NCI-H2227 treated with DMSO at 0.1 percent for 48 hours (cell line): ENCODE data around the gene HEATR1.
"Not testable (repeated sequence)": the region's sequence is repeated elsewhere in the genome, so short reads cannot be mapped to it uniquely, and the experiment has no call there.

Experiments used
- DNase-seq: peaks from one replicate; lab custom pipeline; 2025; lab: John Stamatoyannopoulos, UW

The HEATR1 gene, protein sequence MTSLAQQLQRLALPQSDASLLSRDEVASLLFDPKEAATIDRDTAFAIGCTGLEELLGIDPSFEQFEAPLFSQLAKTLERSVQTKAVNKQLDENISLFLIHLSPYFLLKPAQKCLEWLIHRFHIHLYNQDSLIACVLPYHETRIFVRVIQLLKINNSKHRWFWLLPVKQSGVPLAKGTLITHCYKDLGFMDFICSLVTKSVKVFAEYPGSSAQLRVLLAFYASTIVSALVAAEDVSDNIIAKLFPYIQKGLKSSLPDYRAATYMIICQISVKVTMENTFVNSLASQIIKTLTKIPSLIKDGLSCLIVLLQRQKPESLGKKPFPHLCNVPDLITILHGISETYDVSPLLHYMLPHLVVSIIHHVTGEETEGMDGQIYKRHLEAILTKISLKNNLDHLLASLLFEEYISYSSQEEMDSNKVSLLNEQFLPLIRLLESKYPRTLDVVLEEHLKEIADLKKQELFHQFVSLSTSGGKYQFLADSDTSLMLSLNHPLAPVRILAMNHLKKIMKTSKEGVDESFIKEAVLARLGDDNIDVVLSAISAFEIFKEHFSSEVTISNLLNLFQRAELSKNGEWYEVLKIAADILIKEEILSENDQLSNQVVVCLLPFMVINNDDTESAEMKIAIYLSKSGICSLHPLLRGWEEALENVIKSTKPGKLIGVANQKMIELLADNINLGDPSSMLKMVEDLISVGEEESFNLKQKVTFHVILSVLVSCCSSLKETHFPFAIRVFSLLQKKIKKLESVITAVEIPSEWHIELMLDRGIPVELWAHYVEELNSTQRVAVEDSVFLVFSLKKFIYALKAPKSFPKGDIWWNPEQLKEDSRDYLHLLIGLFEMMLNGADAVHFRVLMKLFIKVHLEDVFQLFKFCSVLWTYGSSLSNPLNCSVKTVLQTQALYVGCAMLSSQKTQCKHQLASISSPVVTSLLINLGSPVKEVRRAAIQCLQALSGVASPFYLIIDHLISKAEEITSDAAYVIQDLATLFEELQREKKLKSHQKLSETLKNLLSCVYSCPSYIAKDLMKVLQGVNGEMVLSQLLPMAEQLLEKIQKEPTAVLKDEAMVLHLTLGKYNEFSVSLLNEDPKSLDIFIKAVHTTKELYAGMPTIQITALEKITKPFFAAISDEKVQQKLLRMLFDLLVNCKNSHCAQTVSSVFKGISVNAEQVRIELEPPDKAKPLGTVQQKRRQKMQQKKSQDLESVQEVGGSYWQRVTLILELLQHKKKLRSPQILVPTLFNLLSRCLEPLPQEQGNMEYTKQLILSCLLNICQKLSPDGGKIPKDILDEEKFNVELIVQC (N-terminal part only)

DNA sequence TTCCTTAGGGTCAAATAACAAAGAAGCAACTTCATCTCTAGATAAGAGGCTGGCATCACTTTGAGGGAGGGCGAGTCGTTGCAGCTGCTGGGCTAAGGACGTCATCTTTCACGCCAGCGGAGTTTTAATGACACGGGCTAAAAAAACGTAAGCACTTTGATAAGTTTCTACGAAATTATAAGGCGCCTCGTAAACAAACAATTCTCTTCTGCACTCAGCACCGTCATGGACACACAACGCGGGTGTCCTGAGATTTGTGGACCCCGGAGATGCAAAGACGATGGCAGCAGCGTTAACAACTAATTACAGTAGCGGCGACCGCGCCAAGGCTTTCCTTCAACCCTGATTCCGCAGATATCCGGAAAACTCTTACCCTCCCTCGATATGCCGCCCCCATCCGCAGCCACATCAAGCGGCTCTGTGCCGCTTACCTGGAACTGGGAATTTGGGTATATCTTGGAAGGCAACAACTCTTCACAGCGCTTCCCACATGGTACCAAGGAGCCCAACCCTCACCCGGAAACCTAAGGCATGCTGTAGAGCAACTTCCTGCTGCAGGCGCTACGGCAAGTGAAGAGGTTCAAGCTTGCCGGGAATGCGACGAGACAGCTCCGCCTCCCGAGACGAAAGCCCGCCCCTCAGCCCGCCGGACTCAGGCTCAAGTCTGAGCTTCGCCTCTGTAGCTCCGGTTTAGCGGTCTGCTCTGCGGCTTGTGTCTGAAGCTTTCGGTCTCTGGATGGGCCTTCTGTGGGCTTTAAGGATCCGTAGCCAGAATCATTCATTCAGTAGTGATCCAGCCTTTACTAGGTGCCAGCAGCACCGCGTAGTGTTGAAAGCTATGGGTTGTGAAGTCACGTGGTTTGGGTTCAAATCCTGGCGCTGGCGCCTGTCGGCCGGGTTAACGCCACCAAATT, at the start of gene HEATR1:
Gene HEATR1, minus strand, starts transcription at position 526 of the 914 bp plus-strand sequence. Its CDS starts 421 bp downstream, at position 105.
- DNase-seq = peak; percentile 93

DNA sequence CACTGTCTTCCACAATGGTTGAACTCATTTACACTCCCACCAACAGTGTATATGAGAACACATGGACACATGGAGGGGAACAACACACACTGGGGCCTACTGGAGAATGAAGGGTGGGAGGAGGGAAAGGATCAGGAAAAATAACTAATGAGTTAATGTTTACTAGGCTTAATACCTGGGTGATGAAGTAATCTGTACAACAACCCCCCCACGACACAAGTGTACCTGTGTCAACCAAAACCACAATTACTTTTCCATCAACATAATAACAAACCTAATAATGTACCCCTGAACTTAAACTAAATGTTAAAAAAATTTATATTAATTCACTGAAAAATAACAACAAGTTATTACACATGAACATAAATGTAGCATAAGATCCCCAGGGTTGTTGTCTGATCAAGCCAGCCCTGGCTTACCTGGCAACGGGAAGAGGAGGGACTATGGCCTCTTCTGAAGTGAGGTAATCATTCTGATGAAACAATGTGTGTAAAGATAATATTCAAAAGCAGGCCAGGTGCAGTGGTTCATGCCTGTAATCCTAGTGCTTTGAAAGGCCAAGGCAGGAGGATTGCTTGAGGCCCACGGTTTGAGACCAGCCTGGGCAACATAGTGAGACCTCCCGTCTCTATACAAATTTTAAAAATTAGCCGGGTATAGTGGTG, 40.8 kb upstream of the HEATR1 start:
- no peak for DNase-seq

DNA sequence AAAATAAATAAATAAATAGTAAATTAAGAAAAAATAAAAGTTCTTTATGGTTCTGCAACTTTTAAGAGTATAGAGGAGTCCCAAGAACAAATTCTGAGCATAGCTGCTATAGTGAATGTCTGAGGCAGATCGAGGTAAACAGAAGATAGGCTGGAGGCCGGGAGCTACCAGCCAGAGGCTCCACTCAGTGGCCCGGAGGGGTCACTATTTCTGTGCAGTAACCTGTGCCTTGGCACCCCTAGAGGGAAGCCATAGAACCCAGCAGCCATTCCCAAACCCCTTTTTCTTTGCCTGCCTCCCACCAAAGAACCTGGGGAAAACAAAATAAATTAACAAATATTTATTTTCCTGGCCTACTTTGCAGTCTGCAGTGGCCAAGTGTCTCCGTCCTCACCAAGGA, 38.4 kb upstream of the HEATR1 start:
- DNase-seq = no peak

DNA sequence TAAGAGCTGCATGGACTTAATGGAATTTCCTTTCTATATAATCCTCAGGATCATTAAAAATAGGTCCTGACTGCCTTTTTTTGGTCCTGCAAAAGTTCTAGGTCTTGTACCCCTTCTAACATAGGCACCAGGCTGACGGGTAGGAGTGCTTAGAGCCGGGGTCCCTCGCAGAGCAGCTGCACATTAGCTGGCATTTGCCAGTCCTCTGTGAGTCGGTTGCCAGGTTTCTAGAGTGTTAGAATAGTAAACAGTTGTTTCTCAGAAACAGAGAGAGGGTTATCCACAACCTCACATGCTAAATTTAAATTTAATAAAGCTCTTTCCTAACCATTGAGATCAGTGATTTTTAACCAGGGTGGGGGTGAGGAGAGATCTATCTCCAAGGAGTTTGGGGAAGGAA, 35.4 kb upstream of the HEATR1 start:
- no peak for DNase-seq

DNA sequence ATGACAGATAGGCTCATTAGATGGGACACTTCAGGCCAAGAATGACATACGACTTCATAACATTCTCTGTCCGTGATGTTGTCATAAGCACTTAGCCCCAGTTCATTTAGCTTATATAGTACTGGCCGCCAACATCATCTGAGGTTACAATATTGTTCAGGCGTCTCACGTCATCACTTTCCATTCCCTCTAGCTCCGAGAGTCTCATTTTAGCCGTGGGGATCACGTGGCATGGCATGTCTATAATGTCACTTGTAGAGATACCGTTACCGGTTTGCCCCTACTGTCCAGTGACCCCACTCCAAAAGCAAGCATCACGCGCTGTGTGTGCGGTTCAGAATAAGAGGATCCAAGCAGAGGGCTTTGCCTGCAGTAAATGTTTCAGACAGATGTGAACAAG, 34.6 kb upstream of the HEATR1 start:
- DNase-seq = no peak

DNA sequence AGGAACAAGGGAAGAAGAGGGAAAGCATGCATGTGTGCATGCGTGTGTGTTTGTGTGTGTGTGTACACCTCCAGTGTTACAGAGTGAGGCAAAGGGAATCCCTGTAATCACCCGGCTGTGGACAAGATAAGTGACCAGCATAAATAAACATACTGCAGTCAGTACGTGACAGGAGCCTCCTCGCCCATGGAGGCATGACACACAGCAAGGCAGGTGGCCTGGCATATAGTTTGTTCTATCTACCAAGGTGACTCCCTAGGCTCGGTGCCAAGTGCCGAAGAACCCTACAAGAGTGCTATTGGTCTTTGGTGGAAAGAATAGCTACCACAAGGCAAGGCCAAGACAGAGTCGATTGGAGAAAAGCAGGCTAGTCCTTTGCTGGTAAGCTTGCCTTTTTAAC, 31.7 kb upstream of the HEATR1 start:
- DNase-seq = no peak

DNA sequence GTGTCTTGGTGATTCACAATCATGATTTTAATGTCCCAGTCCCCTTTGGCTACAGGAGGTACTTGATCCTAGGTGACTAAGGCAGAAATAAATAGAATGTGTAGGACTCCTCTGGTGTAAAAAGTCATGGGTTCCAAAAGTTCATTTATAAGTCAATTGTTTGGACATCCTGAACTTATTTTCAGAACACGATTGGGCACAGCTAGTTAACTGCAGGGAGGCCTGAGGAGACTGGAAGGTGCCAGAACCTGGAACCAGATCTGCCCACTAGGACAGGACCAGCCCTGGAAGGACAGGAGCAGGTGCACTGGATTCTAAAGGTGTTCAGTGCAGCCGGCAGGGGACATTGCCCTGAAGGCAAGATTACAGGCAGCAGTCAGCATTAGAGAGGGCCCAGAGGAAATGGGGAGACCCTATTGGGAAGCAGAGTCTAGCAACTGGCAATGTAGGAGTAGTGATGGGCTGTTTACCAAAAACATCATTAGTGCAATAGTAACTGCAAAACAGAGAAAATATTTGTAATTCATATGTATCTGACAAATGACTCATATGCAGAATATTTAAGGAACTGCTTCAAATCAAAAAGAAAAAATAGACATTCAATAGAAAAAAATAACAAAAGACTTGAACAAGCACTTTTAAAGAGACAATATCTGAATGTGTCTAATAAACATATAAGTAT, 23.6 kb upstream of the HEATR1 start:
- no peak for DNase-seq

DNA sequence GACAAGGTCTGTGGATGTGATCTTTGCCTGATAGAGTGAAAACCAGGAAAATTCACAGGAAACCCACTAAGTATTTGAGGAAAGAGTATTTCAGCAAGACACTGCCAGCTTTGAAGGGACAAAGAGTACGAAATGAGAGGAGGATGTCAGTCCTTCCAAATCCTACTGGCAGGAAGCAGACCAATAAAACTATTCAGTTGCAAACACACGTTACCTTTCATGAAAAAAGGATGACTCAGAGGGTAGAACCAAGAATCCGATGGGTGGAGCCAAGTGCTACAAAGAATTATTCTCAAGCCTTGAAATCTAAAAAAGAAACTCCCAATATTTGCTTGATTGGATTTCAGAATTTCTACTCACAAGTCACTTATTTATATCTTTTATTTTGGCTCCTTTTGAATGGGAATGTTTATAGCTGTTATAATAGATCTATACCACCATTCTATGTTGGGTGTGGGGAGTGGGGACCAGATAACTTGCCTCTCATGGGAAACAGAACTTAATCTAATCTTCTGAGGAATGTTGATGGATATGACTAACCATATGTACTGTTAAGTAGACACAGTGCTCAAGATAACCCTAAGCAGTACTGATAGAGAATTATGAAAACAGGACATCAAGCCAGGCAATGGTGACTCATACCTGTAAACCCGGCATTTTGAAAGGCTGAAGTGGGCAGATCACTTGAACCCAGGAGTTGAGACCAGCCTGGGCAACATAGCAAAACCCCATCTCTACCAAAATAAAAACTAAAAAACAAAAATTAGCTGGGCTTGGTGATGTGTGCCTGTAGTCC, 19.3 kb upstream of the HEATR1 start:
- DNase-seq = no peak

DNA sequence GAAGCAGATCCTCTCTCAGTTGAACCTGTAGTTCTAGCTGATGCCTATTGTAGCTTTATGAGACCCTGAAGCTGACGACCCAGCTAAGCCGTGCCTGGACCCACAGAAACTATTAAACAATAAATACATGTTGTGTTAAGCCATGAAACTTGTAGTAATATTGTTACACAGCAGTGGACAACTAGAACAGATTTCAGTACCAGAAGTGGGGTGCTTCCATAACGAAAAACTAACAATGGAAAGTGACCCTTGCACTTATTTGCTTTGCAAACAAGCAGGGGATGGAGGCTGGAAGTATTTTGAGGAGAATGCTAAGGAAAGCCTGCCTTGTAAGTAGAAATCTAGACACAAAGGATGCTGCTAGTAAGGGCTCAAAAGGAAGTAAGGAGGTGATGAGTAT, 18.1 kb upstream of the HEATR1 start:
- DNase-seq = no peak

DNA sequence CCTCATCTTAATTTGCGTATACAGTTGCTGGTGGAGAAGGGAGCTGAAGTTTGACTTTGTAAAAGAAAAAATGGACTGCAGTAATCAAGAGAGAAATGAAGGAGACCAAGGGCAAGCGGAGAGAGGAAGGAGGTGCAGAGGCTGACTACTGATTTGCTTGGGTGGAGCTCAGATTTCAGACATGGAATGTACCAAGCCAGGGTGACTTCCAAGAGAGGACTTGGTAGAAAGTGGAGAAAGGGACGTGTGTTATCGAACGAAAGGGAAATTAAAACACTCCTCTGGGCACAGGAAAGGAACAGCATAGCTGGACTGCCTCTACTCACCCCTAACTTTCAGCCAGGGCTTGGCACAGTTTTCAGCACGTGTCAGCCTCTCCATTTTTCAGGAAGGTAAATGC, 15.1 kb upstream of the HEATR1 start:
- DNase-seq = no peak

DNA sequence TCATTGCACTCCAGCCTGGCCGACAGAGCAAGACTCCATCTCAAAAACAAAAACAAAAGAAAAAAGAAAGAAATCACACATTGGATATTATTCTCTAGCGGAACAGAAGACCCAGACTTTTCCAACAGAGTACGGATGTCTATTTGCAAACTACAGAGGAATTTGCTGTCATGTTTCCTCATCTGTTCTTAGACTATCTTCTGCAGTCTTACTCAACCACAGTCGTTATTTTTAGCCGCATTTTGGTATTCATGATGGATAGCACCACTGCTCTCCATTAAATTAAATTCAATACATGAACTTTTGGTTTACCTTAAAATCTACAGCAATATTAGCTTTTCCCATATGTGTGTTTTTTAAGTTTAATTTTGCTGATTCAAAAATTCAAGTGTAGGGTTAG, 14.2 kb upstream of the HEATR1 start:
- no peak for DNase-seq

DNA sequence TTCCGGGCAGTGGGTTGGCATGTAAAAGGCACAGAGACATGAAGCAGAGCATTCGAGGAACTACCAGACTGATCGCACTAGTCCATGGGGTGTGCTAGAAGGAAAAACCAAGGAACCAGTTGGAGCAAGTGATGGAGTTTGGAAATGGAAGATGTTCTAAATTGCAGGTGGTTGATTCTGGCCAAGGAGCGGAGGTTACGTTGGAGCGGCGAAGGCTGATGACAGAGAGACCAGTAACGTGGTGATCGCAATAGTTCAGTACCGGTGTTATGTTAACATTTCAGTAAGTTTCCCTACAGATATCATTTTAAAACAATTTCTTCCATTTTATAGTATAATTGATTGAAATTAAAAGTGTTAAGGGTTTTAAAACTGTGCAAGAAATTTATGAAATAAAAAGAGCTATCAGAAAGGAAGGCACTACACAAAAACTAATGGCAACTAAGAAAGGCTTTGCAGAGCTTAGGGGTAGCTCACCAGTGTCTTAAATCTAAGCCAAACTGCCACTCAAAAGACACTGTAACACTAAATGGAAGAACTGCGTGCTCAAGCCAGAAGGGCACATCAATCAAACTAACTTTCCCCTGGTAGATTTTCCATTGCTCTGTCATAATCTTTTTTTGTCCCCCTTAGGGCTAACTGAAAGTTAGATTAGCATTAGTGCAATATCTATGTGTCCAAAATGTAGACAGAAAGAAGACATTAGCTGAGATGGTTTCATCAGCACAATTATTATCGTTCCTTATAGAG, 11.3 kb upstream of the HEATR1 start:
- no peak for DNase-seq

DNA sequence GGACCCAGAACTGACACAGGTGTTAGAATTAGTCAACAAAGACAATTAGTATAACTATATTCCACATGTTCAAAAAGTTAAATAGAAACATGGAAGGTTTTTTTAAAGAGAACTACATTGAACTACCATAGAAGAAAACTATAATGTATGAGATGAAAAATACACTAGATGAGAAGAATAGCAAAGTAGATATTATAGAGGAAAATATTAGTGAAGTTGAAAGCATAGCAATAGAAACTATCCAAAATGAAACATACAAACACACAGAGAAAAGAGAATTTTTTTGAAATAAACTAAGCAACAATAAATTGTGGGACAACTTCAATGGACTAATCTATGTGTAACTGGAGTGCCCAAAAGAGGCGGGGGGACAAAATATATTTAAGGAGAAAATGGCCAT, 8.0 kb upstream of the HEATR1 start:
- DNase-seq = no peak

DNA sequence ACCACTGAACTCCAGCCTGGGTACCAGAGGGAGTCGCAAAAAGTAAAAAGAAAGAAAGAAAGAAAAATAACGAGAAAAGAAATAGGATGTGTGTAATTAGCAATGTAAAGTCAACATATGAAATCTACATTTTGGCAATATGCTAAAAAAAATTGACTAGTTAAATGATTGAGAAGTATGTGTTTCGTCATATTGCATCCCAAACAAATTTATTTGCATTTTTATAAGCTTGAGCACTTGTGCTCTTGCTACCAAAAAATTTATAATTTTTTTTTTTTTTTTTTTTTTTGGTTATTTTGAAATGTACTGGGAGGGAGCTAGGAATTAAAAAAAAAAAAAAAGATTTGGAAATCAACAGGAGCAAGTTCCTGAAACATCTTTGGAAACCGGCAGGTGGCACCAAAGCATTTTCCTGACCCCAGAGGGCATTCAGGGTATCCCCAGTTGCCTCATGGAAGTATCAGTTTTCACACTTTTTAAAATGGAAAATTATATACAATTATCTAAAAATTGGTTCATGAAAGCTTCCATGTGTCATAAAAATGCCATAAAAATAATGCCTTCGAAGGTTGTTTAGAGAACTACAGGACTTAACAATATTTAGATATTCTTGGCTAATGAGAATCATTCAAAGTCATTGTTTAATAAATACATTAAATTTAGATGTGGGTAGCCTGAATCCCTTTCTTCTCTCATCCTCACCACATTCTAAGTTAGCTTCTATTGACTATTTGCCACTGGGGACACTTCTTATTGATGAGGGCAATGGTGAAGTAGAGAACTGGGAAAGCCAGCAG, 4.8 kb upstream of the HEATR1 start:
- peak; percentile 17 for DNase-seq

DNA sequence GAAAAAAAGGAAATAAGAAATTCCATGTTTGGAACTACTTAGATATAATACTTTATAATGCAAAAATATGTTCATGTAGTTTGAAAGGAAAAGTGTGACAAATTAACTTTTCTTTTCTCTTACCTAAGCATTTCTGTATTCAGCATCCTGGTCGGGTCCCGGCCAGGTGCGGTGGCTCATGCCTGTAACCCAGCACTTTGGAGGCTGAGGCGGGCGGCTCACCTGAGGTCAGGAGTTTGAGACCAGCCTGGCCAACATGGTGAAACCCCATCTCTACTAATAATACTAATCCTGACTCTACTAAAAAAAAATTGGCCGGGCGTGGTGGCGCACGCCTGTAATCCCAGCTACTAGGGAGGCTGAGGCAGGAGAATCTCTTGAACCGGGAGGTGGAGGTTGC, 3.3 kb upstream of the HEATR1 start:
- DNase-seq = not testable (repeated sequence)

DNA sequence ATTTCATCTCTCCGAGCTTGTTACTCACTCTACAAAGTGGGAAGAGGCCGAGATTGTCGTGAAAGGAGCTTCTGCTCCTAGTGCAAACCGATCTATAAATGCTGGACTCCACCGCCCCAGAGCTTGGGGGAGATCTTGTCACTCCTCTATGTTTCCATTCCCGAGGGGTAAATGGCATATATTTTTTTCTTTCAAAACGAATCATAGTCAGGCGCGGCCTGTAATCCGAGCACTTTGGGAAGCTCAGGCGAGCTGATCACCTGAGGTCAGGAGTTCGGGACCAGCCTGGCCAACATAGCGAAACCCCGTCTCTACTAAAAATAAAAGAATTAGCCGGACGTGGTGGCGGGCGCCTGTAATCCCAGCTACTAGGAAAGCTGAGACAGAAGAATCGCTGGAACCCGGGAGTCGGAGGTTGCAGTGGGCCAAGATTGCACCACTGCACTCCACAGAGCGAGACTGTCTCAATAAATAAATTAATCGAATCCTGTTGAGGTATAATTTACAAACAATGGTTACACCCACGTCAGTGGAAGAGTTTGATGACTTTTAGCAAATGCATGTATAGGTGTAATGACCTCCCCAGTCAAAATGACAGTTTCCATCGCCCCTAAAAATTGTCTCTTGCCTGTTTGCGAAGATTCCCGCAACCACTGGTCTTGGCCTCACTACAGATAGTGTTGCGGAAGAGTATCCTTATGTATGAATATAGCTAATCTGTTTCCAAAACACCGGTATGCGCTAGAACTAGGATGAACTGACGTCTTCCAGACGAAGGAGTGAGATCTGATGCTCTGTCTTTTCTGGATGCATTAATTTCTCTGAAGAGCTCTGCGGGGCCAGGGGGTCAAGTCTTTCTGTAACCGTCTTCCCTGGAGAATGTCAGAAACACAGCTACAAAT, 840 bp upstream of the HEATR1 start:
- DNase-seq = peak; percentile 30

DNA sequence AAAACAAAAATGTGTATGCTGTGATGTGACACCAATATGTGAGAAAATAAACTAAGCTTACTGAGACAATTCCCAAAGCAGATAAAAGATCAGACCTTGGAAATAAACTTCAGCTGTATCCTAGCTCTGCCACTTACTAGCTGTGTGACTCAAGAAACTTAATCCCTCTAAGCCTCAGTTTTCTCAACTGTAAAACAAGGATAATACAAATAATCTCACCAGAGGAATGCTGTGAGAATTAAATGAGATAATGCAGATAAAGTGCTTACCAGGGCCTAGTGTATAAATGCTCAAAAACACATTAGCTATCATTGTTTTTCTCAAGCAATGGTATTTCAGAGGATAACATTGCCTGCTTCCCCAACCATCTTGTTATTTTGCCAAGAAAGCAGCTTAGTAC, 2.1 kb downstream of the HEATR1 start:
- DNase-seq = no peak
